Keratinocyte (primary cell): ENCODE data around the gene PRR13. TPM values are rescaled to one million over a fixed set of nuclear protein-coding genes. Genes with fewer than 3 reads are reported as not detected.
"Not testable (repeated sequence)": the region's sequence is repeated elsewhere in the genome, so short reads cannot be mapped to it uniquely, and the experiment has no call there.

Experiments
- DNase-seq: peaks from one replicate; pipeline ENCODE4 v3.0.0-alpha.2; 2011; ENCODE audit warnings: low read depth, missing footprints, low spot score
- FAIRE-seq: peaks from 2 replicates; lab custom pipeline; 2011; peaks lifted over from hg19 to GRCh38; lab: Jason Lieb, UNC
- H2AFZ ChIP-seq: 2 replicates; pipeline ENCODE4 v1.6.0; 2012; ENCODE audit warnings: low read length, control low read depth, inconsistent platforms; ENCODE audit not compliant: control insufficient read depth
- H3K27ac ChIP-seq: 2 replicates; pipeline ENCODE4 v1.5.1; 2011; ENCODE audit warnings: low read length; ENCODE audit not compliant: control insufficient read depth, insufficient read depth
- H3K27me3 ChIP-seq: 3 replicates; pipeline ENCODE4 v1.6.0; 2011; ENCODE audit warnings: low read length; ENCODE audit not compliant: control insufficient read depth, insufficient read depth; ENCODE audit errors: extremely low read depth
- H3K36me3 ChIP-seq, 2 experiments: 2 replicates in 1 of 2; 3 replicates in 1 of 2; pipeline ENCODE4 v1.5.1; 2011; ENCODE audit warnings: low read length in 2 of 2, mild to moderate bottlenecking in 1 of 2; ENCODE audit not compliant: control insufficient read depth in 2 of 2, insufficient read depth in 2 of 2; ENCODE audit errors: extremely low read depth in 1 of 2
- H3K4me1 ChIP-seq: 3 replicates; pipeline ENCODE4 v1.5.1; 2011; ENCODE audit warnings: low read length; ENCODE audit not compliant: control insufficient read depth, insufficient read depth; ENCODE audit errors: extremely low read depth
- H3K4me2 ChIP-seq: 3 replicates; pipeline ENCODE4 v1.6.0; 2011; ENCODE audit warnings: low read depth, low read length; ENCODE audit not compliant: control insufficient read depth, insufficient read depth; ENCODE audit errors: extremely low read depth
- H3K4me3 ChIP-seq, 3 experiments: fragments of 200-600 bp in 1 of 3; sonication (generic) in 1 of 3; 2 replicates in 2 of 3; 3 replicates in 1 of 3; pipeline ENCODE4 v1.5.1; 2011 to 2016; ENCODE audit warnings: low read length in 3 of 3, mild to moderate bottlenecking in 3 of 3, control low read depth in 2 of 3, inconsistent platforms in 1 of 3, low read depth in 1 of 3, mixed read lengths in 1 of 3, mixed run types in 1 of 3, moderate library complexity in 1 of 3; ENCODE audit not compliant: control insufficient read depth in 2 of 3, insufficient read depth in 2 of 3; ENCODE audit errors: extremely low read depth in 1 of 3
- H3K79me2 ChIP-seq: 2 replicates; pipeline ENCODE4 v1.6.0; 2012; ENCODE audit warnings: low read length; ENCODE audit not compliant: control insufficient read depth, insufficient read depth
- H3K9ac ChIP-seq: 3 replicates; pipeline ENCODE4 v1.6.0; 2011; ENCODE audit warnings: low read length; ENCODE audit not compliant: control insufficient read depth, insufficient read depth; ENCODE audit errors: extremely low read depth
- H3K9me1 ChIP-seq: 3 replicates; pipeline ENCODE4 v1.6.0; 2011; ENCODE audit warnings: low read length; ENCODE audit not compliant: control insufficient read depth, insufficient read depth; ENCODE audit errors: extremely low read depth
- H3K9me3 ChIP-seq: 2 replicates; pipeline ENCODE4 v1.5.1; 2012; ENCODE audit warnings: low read depth, low read length; ENCODE audit not compliant: control insufficient read depth
- H4K20me1 ChIP-seq: 3 replicates; pipeline ENCODE4 v1.6.0; 2011; ENCODE audit warnings: low read length; ENCODE audit not compliant: control insufficient read depth, insufficient read depth; ENCODE audit errors: extremely low read depth
- EZH2 ChIP-seq: IDR thresholded peaks from one replicate; pipeline ENCODE4 v1.6.1; 2012; ENCODE audit warnings: inconsistent platforms, mild to moderate bottlenecking, low read length, moderate library complexity
- dilution Hi-C: fragments of 300-500 bp; cut with MboI; formaldehyde crosslinking; loops from one replicate; pipeline ENCODE4 v1.7.0; 2020; ENCODE audit warnings: low sequenced_read_pairs; ENCODE audit not compliant: extremely low pct_ligation_motif_present
- polyA plus RNA-seq, 5 experiments: library from polyadenylated mRNA; depleted of rRNA in 3 of 5; stranded (reverse) in 3 of 5; stranded (forward) in 1 of 5; unstranded in 1 of 5; fragments of >200 nt; gene quantifications; 1 replicate in 1 of 5; 2 replicates in 3 of 5; 3 replicates in 1 of 5; pipeline versions ENCODE4 v1.2.1 to v1.2.3, GENCODE V29; 2011 to 2012; ENCODE audit warnings: missing spikeins in 2 of 5, low read depth in 1 of 5, low replicate concordance in 1 of 5
- TF ChIP-seq, protein P1 (sequence below), 3 experiments: IDR thresholded peaks in 1 of 3; conservative IDR thresholded peaks in 1 of 3; optimal IDR thresholded peaks in 1 of 3; 2 replicates in 2 of 3; 3 replicates in 1 of 3; pipeline versions ENCODE3 to v1.5.1; 2011; ENCODE audit warnings: low read length in 3 of 3, mild to moderate bottlenecking in 3 of 3, moderate library complexity in 2 of 3, control low read depth in 1 of 3, inconsistent platforms in 1 of 3; ENCODE audit not compliant: insufficient read depth in 2 of 3; ENCODE audit errors: extremely low read depth in 1 of 3

The PRR13 gene
- polyA plus RNA-seq, 1 donor (not counting 4 experiments of a cell fraction or from before 2014, with no cell fraction given): 104 TPM

DNA sequence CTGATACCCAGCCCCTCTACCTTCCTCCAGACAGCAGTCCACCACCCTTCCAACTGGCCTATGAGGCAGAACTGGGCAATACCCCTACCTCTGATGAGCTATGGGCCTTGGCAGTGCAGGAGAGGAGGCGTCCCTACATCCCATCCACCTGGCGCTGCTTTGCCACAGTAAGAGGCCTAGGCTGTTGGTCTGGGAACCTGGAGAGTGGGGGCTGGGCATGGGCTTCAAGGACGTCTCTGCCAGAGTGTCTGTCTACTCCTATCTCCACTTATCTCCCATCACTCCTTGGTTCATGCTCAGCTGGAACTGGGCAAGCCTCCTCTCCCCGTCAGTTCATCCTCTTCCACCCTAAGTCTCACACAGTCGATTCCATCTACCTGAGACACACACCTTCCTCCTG is 11.4 kb upstream of the PRR13 start:
- Histone ChIP-seq H3K9me3 (no peaks in the 10 kb centered on the region), H3K36me3 (no peaks in the 10 kb centered on the region), H4K20me1 (no peaks in the 10 kb centered on the region), H2AFZ (no peak overlapping the region), H3K4me3 (no peak overlapping the region), H3K79me2 (no peaks in the 10 kb centered on the region), H3K9ac (no peak overlapping the region), H3K4me1 (peaks cover 16% of the 10 kb centered on the region), H3K27me3 (no peaks in the 10 kb centered on the region), H3K4me2 (no peak overlapping the region), H3K27ac (no peak overlapping the region), H3K9me1 (peaks cover 9% of the 10 kb centered on the region)
- FAIRE-seq: no peak
- dilution Hi-C loops: no loop called here
- TF ChIP-seq, protein P1, sequence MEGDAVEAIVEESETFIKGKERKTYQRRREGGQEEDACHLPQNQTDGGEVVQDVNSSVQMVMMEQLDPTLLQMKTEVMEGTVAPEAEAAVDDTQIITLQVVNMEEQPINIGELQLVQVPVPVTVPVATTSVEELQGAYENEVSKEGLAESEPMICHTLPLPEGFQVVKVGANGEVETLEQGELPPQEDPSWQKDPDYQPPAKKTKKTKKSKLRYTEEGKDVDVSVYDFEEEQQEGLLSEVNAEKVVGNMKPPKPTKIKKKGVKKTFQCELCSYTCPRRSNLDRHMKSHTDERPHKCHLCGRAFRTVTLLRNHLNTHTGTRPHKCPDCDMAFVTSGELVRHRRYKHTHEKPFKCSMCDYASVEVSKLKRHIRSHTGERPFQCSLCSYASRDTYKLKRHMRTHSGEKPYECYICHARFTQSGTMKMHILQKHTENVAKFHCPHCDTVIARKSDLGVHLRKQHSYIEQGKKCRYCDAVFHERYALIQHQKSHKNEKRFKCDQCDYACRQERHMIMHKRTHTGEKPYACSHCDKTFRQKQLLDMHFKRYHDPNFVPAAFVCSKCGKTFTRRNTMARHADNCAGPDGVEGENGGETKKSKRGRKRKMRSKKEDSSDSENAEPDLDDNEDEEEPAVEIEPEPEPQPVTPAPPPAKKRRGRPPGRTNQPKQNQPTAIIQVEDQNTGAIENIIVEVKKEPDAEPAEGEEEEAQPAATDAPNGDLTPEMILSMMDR (optimal IDR thresholded peaks at IDR 0.05 in 1 of 3, IDR thresholded peaks at IDR 0.05 in 1 of 3, conservative IDR thresholded peaks at IDR 0.05 in 1 of 3; ENCODE audit: extremely low read depth in 1 of 3, insufficient read depth in 2 of 3, low read length in 3 of 3): no peak
- no peak for TF ChIP-seq EZH2
- DNase-seq: no peak

DNA sequence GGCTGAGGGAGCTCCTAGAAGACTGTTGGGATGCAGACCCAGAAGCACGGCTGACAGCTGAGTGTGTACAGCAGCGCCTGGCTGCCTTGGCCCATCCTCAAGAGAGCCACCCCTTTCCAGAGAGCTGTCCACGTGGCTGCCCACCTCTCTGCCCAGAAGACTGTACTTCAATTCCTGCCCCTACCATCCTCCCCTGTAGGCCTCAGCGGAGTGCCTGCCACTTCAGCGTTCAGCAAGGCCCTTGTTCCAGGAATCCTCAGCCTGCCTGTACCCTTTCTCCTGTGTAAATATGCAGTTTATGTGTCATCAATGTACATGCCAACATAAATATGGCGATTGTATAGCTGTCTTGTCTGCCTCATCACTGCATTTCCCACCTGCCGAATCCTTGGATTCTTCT is 10.3 kb upstream of the PRR13 start:
- Histone ChIP-seq H3K4me1 (peaks cover 16% of the 10 kb centered on the region), H3K27ac (no peak overlapping the region), H3K4me3 (no peak overlapping the region), H4K20me1 (no peaks in the 10 kb centered on the region), H3K4me2 (no peak overlapping the region), H3K36me3 (no peaks in the 10 kb centered on the region), H3K9me3 (no peaks in the 10 kb centered on the region), H3K9me1 (peaks cover 9% of the 10 kb centered on the region), H3K79me2 (no peaks in the 10 kb centered on the region), H3K27me3 (no peaks in the 10 kb centered on the region), H3K9ac (no peak overlapping the region), H2AFZ (no peak overlapping the region)
- DNase-seq (no peak), FAIRE-seq (no peak)
- TF ChIP-seq EZH2: no peak
- TF ChIP-seq, protein P1 (optimal IDR thresholded peaks at IDR 0.05 in 1 of 3, IDR thresholded peaks at IDR 0.05 in 1 of 3, conservative IDR thresholded peaks at IDR 0.05 in 1 of 3; ENCODE audit: extremely low read depth in 1 of 3, insufficient read depth in 2 of 3, low read length in 3 of 3): no peak
- dilution Hi-C loops: no loop called here

DNA sequence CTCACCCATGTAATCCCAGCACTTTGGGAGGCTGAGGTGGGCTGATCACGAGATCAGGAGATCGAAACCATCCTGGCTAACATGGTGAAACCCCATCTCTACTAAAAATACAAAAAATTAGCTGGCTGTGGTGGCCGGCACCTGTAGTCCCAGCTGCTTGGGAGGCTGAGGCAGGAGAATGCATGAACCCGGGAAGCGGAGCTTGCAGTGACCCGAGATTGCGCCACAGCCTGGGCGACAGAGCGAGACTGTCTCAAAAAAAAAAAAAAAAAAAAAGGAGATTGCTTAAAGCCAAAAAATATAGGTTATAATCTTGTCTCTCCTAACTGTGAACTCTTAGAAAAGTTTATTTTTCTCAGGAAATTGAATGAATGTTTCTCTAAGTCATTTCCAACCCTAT is 6.2 kb upstream of the PRR13 start:
- H3K4me2 ChIP-seq, FAIRE-seq, H3K79me2 ChIP-seq, H2AFZ ChIP-seq, H3K9me3 ChIP-seq, H3K27ac ChIP-seq, H4K20me1 ChIP-seq, H3K9me1 ChIP-seq, H3K9ac ChIP-seq, H3K4me1 ChIP-seq, H3K36me3 ChIP-seq, H3K27me3 ChIP-seq, dilution Hi-C loops, DNase-seq, H3K4me3 ChIP-seq: not testable (repeated sequence)

DNA sequence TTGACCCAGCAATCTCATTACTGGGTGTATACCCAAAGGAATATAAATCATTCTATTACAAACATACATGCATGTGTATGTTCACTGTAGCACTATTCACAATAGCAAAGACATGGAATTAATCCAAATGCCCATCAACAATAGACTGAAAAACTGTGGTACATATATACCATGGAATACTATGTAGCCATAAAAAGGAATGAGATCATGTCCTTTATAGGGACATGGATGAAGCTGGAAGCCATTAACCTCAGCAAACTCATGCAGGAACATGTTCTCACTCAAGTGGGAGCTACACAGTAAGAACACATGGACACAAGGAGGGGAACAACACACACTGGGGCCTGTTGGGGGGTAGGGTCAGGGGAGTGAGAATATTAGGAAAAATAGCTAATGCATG is 2.0 kb upstream of the PRR13 start:
- H4K20me1 ChIP-seq, H3K4me3 ChIP-seq, H3K9me1 ChIP-seq, H2AFZ ChIP-seq, DNase-seq, H3K9me3 ChIP-seq, FAIRE-seq, H3K9ac ChIP-seq, H3K36me3 ChIP-seq, H3K27ac ChIP-seq, H3K27me3 ChIP-seq, dilution Hi-C loops, H3K4me2 ChIP-seq: not testable (repeated sequence)
- Histone ChIP-seq H3K4me1 (peaks cover 13% of the 10 kb centered on the region), H3K79me2 (peaks cover 21% of the 10 kb centered on the region)
